PFSK-1 (cell line): Measurements from ENCODE around the gene LCORL.

Source experiments
- POLR2AphosphoS5 ChIP-seq: IDR thresholded peaks from 2 replicates; pipeline ENCODE4 v1.6.1; 2012; ENCODE audit warnings: low read depth, mild to moderate bottlenecking, control low read depth, low read length, moderate library complexity
- TAF1 ChIP-seq: IDR thresholded peaks from 2 replicates; pipeline ENCODE4 v1.6.1; 2012; ENCODE audit warnings: low read length, control low read depth, borderline replicate concordance; ENCODE audit not compliant: insufficient read depth

DNA sequence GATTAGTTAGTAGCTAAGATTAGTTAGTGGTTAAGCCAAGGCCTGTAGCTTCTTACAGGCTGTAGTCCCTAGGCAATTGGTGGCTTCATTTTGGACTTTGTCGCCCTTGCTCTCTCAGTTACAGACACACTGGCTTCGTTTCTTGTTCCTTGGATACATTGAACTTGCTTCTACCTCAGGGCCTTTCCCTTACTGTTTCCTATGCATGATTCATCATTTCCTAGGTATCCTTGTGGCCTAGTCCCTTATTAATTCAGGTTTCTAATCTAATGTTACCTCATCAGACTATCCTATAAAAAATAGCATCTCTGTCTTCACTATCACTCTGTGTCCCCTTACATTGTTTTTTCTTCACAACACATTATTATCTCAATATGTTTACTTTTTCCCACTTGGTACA, 45.5 kb upstream of the LCORL start:
- TF ChIP-seq POLR2AphosphoS5 (no peak), TAF1 (no peak)
